ENCODE data around the gene SLC6A9.

The SLC6A9 gene

GRCh38 chr1:44002606-44003157 lies 28.6 kb downstream of the SLC6A9 start:
- Histone ChIP-seq H3K9ac (ENCODE audit: low read length) (no peak overlapping the region), H3K36me3 (ENCODE audit: low read length) (no peaks in the 10 kb centered on the region), H3K9me3 (ENCODE audit: insufficient read depth, low read length) (no peaks in the 10 kb centered on the region), H3F3A (ENCODE audit: insufficient read depth) (no peaks in the 10 kb centered on the region), H3K27ac (ENCODE audit: low read depth, low read length) (no peak overlapping the region), H2AFZ (ENCODE audit: low read depth, low read length, severe bottlenecking) (no peak overlapping the region), H3K4me2 (ENCODE audit: low read depth, low read length, poor library complexity, severe bottlenecking) (no peak overlapping the region), H3K79me2 (ENCODE audit: insufficient read depth, low read length) (no peaks in the 10 kb centered on the region), H3K27me3 (ENCODE audit: low read length) (no peaks in the 10 kb centered on the region), H3K9me2 (replicated peaks; ENCODE audit: insufficient read depth, low read length) (no peaks in the 10 kb centered on the region), H4K20me1 (ENCODE audit: low read depth, low read length) (no peaks in the 10 kb centered on the region), H3K4me3 (ENCODE audit: insufficient read depth, low read length, poor library complexity, severe bottlenecking) (no peak overlapping the region)
- no peak for TF ChIP-seq EZH2phosphoT487 (conservative IDR thresholded peaks at IDR 0.05; ENCODE audit: low read length)
- no peak for TF ChIP-seq CTCF (IDR thresholded peaks at IDR 0.05; ENCODE audit: insufficient read depth, low read length, poor library complexity, severe bottlenecking)

- no peaks in the 10 kb centered on the region for H3K27me3 ChIP-seq (ENCODE audit: low read length)
- no peaks in the 10 kb centered on the region for H4K20me1 ChIP-seq (ENCODE audit: low read depth, low read length)
These were observed 29.1 kb downstream of the SLC6A9 start for GRCh38 chr1:44002165-44002564.

GRCh38 chr1:44000122-44000665 lies 31.1 kb downstream of the SLC6A9 start:
- no peaks in the 10 kb centered on the region for H4K20me1 ChIP-seq (ENCODE audit: low read depth, low read length)
- H3K9me2 ChIP-seq (replicated peaks; ENCODE audit: insufficient read depth, low read length): no peaks in the 10 kb centered on the region
- H3F3A ChIP-seq (ENCODE audit: insufficient read depth): no peaks in the 10 kb centered on the region
- H3K4me3 ChIP-seq (ENCODE audit: insufficient read depth, low read length, poor library complexity, severe bottlenecking): no peak overlapping the region
- H3K36me3 ChIP-seq (ENCODE audit: low read length): no peaks in the 10 kb centered on the region
- TF ChIP-seq EZH2phosphoT487 (conservative IDR thresholded peaks at IDR 0.05; ENCODE audit: low read length) (no peak), CTCF (IDR thresholded peaks at IDR 0.05; ENCODE audit: insufficient read depth, low read length, poor library complexity, severe bottlenecking) (no peak)
- no peaks in the 10 kb centered on the region for H3K79me2 ChIP-seq (ENCODE audit: insufficient read depth, low read length)
- H3K27me3 ChIP-seq (ENCODE audit: low read length): no peaks in the 10 kb centered on the region
- H3K9ac ChIP-seq (ENCODE audit: low read length): no peak overlapping the region
- no peak overlapping the region for H2AFZ ChIP-seq (ENCODE audit: low read depth, low read length, severe bottlenecking)
- H3K4me2 ChIP-seq (ENCODE audit: low read depth, low read length, poor library complexity, severe bottlenecking): no peak overlapping the region
- no peaks in the 10 kb centered on the region for H3K9me3 ChIP-seq (ENCODE audit: insufficient read depth, low read length)
- no peak overlapping the region for H3K27ac ChIP-seq (ENCODE audit: low read depth, low read length)

More at GRCh38 chr1:44002165-44002564, 29.1 kb downstream of the SLC6A9 start:
- no peak overlapping the region for H3K9ac ChIP-seq (ENCODE audit: low read length)
- no peak overlapping the region for H3K4me3 ChIP-seq (ENCODE audit: insufficient read depth, low read length, poor library complexity, severe bottlenecking)
- H2AFZ ChIP-seq (ENCODE audit: low read depth, low read length, severe bottlenecking): no peak overlapping the region
- no peaks in the 10 kb centered on the region for H3K9me3 ChIP-seq (ENCODE audit: insufficient read depth, low read length)
- H3K79me2 ChIP-seq (ENCODE audit: insufficient read depth, low read length): no peaks in the 10 kb centered on the region
- H3F3A ChIP-seq (ENCODE audit: insufficient read depth): no peaks in the 10 kb centered on the region
- no peaks in the 10 kb centered on the region for H3K36me3 ChIP-seq (ENCODE audit: low read length)
- no peaks in the 10 kb centered on the region for H3K9me2 ChIP-seq (replicated peaks; ENCODE audit: insufficient read depth, low read length)
- TF ChIP-seq EZH2phosphoT487 (conservative IDR thresholded peaks at IDR 0.05; ENCODE audit: low read length) (no peak), CTCF (IDR thresholded peaks at IDR 0.05; ENCODE audit: insufficient read depth, low read length, poor library complexity, severe bottlenecking) (no peak)
- H3K27ac ChIP-seq (ENCODE audit: low read depth, low read length): no peak overlapping the region
- no peak overlapping the region for H3K4me2 ChIP-seq (ENCODE audit: low read depth, low read length, poor library complexity, severe bottlenecking)

All from SU-DHL-6 (cell line).